NOMO-1 treated with dmso at 0.1 percent for 144 hours (cell line): ENCODE results near the gene OPRL1.
A peak's percentile ranks its signal among the peaks of the same experiment; 100 is the strongest.

Experiments used
- DNase-seq: peaks from one replicate; lab custom pipeline; 2025; ENCODE audit not compliant: unreplicated experiment; lab: John Stamatoyannopoulos, UW

OPRL1 gene

DNA sequence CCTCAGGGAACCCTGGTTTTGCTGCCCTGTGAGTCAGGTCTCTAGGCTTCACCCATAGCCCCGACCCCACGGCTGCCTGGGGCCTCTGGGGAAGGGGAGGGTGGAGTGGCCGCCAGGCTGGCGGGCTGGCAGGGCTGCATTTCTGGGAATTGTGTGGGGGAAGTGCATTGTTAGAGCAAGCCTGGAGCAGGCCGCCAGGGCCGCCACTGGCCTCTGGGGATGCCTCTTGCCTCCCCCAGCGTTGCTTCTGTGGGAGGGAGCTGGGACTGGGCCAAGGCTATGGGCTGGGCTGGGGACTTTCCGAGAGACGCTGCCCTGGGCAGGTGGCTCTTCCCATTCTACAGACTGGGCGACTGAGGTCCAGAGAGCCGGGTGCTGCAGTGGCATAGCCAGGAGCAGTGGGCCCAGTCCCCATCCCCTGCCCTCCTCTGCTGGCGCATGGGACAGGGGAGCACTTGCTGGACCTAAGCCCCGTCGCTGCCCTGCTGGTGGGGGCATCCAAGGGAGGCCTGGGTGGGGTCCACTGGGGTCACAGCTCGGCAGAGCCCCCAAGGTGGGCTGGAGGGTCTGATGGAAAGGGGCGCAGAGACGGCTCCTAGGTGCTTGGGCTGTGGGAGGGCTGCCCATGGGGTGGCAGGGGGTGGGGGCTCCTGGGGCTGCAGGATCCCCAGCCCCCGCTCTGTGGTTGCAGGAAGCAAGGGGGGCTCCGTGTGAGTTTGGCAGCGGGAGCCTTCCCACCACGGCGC, 23.8 kb upstream of the OPRL1 start:
- DNase-seq = no peak

DNA sequence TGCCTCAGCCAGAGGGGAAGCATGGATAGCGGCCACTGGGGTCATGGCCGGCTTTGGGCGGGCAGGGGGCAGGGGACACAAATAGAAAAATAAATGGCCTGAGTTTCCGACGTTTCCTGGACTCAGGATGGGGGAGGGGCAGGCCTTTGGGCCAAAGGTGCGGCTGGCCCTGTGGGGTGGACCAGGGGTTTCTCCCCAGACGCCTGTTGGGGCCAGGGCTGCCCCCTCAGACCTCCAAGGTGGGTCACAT, 23.3 kb upstream of the OPRL1 start:
- DNase-seq = no peak

DNA sequence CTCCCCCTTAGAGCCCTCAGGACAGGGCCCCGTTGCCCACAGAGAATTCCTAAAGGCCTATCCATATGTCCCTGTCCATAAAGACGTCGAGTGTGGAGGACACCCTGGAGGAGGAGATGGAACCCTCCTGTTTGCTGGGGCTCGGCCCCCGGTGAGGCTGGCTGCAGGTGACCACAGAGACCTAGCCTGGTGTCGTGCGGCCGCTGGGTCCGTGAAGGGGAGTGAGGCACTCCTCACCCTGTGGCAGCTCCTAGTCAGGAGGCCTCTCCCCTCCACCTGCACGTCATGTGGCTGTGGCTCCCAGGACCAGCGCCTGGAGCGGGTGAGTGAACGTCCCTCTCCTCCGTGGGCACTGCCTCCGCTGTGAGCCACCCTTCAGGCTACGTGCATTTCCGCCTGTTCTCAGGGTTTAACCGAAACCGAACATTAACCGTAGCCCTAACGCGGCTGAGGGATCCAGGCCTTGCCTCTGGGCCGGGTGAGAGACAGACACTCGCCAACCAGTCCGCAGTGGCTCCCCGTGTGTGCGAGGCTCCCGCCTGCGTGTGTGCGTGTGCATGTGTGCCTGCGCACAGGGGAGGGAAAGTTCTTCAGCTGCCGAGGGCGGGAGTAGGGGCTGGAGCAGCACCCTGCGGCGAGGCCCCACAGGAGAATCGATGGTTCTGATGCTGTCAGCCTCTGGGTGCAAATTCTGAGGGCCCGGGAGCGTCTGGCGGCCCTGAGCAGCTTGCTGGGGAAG, 22.8 kb upstream of the OPRL1 start:
- DNase-seq = no peak

DNA sequence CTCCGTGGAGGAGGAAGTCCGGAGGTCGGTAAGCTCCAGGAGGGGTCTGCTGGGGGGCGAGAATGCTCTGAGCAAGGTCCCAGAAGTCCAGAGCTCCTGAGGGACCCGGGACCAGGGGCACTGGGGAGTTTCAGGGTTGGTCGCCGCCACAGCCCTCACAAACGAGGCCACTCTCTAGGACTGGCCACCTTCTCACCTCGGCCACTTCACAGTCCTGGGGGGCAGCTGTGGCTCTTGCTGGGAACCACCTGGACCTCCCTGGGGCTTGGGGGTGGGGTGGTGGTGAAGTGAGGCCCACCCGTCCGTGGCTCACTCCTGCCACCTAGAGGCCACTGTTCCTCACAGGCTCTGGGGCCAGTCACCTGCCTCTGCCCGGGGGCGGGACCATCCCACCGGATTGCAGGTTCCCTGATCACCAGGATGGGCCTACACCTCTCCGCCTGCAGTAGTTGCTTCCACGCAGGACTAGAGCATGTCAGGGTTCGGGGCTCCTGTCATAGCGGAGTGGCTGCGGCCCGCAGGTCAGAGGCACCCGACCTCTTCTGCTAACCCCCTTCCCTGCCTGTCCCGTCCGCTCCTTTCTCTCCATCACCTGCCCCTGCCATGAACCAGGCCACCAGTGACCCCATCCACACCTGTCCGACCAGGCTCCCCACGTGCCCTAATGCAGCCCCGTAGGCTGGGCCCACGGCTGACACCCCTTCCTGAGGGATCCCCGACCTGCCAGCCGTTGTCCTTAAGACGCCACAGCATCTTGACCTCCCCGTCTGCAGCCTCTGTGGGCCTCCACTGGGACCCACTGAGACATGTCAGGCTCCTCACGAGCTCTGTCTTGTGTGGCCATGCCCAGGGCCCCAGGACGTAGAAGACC, 22.0 kb upstream of the OPRL1 start:
- DNase-seq = peak; percentile 48

DNA sequence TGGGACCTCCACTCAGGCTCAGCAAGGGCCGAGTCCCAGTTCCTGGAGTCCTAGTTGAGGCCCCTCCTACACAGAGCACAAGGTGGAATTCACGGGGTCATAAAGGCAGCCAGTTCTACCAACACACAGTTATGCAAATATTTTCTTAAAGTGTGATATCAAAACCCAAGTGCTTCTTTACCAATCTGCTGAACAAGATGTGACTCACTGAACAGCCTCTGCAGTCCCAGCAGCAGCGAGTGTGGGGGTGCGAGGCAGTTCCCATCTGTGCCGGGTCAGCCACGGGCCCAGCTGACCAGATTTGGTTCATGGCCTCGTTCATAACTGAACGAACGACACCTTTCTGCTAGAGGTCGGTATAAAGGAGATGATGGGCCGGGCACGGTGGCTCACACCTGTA, 21.3 kb upstream of the OPRL1 start:
- DNase-seq = no peak

DNA sequence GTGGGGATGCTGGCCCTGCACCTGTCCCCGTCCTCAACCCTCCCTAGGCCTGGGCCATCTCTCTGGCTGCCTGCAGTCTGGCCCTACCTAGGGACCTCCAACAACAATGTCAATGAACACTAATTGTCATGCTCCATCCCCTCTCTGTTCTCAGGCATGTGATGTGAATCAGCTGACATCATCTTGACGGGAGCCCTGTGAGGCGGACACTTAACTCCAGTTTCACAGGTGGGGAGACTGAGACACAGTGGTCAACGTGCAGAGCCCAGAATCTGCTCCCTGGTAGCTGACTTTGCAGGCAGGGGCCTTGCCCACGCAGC, 17.6 kb upstream of the OPRL1 start:
- DNase-seq = no peak

DNA sequence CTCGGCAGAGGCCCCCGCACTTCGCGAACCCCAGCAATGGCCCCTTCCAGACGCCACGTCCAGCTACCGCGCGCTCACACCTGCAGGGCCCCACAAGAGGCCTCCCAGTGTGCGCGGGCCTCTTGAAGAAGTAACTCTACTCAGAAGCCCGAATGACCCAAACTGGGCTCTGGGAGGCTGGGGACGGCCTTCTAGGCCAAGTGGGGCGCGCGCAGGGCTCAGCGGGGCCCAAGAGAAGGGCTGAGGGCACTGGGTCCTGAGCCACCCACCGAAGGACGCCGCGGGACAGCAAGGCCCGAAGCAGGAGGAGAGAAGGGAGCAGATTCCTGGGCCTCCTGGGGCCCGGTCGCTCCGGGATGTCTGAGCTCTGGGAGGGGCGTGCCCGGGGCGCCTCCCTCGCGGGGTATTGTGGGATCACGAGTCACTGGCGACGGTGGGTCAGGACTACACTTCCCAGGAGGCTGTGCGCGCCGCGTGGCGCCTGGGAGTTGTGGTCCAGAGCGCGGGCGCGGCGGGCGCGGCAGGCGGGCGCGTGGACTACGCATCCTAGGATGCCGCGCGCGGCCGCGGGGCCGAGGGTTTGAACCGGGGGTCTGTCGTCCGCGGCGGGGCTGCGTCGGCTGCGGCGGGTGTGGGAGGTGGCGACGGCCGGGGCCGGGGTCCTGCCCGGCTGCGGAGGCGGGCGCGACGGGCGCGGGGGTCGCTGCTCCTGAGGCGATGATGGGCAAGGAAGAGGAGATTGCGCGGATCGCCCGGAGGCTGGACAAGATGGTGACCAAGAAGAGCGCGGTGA, 17.1 kb upstream of the OPRL1 start, which contains the start of gene TCEA2:
TCEA2 (plus strand) TSS at position 603 of the 793 bp plus-strand sequence; CDS start at position 718, 115 bp downstream.
- DNase-seq = peak; percentile 88

DNA sequence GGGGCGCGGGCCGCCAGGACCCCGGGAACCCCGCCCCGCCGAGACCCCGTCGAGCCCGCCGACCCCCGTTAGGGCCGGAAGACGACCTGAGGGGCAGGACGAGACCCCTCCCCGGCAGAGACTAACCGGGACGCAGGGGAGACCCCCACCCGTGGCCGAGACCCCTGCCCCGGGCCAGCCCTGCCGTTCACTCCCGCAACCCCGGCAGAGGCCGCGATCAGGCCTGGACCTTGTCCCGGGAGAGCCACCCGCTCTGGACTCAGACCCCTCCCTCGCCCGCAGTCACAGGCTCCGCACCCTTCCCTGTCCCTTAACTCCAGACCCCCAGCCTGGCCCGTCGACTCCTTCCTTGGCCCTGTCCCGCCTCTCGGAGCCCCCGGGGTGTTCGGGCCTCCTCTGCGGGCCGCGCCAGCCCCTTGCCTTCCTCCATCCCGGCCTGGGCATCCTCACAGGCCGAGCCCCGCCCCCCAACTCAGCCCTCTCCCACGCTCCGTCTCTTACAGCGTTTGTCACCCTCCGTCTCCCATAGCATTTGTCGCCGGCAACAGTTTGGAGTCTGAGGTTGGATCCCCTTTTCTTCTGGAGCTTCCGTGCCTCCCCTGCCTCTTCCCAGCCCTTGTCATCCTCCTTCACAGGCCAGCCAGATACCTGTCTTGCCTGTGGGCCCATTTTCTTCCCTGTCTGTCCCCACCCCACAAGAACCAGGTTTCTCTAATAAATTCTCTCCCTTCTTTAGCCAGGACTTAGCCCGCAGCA, 16.3 kb upstream of the OPRL1 start:
- DNase-seq = no peak

DNA sequence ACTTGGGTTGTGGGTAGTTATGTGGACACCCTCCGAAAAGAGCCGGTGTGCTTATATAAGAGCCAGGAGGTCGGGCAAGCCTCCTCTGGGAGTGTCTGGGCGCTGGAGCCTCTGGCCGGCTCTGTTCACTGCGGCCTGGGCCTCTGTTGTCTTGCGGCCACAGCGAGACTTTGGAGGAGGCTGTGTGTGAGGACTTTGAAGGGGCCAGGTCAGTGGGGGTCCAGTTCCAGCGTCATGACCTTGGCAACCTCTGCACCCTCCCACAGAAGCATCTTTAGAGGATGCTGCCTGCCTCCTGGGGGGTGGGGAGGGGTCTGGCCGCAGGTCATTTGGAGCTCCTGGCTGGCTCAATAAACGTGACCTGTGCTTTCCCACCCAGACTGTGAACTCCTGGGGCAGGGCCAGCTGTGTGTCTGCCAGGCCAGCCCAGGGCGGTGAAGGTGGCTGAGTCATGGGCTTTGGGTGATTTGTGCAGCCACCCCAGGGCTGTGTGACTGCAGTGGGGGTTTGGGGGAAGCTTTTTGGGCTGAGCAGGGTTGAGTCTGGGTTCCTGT, 15.7 kb upstream of the OPRL1 start:
- no peak for DNase-seq

DNA sequence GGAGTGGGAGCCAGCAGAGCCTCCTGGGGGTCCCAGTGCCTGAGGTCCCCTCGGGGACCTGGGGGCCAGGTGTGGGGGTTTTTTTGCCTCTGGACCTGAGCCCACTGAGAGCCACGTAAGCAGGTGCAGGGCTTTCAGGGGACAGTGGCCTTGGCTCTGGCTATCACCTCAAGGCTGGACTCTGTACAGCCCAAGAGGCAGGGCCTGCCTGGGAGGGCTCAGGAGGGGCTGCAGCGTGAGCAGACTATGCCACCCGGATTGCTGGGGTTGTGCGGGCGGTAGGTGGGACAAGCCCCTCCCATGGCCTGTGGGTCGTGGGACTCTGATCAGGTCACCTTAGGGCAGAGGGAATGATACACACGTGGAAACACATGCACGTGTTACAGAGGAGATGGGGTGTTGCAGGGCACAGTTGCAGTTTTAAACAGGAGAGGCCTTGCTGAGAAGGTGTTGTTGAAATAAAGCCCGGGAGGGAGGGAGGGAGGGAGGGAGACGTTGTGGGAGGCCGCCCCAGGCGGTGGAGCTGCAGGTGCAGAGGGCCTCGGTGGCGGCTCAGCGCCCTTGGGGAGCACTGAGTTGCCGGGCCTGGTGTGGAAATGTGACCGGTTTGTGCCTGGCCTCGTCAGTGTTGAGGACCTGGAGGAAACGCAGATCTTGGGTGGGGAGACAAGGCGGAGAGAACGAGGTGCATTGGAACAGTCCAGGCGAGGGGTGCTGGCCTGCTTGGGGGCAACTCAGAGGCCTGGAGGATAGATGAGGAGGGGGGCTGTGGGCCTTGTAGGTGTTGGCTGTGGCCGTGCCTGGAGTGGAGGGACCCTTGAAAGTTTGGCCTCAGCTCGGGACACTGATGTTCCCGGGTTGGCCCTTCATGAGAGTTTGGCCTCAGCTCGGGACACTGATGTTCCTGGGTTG, 14.6 kb upstream of the OPRL1 start:
- DNase-seq = no peak

DNA sequence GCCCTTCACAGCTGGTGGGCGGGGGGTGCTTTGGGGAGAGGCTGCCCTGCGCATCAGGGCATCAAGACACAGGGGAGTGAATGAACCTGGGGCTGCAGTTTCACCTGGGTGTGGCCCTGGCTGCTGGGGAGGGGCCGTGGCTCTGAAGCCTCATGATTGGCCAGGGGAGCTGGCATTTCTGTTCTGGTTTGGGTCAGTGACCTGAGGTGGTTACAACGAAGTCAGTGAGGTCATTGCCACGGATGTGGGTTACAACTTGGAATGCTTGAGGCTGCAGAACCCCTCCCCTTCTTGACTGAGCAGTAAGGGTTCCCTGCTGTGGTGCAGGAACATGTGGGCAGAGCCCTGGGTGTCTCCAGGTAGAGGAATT, 13.9 kb upstream of the OPRL1 start:
- peak; percentile 45 for DNase-seq

DNA sequence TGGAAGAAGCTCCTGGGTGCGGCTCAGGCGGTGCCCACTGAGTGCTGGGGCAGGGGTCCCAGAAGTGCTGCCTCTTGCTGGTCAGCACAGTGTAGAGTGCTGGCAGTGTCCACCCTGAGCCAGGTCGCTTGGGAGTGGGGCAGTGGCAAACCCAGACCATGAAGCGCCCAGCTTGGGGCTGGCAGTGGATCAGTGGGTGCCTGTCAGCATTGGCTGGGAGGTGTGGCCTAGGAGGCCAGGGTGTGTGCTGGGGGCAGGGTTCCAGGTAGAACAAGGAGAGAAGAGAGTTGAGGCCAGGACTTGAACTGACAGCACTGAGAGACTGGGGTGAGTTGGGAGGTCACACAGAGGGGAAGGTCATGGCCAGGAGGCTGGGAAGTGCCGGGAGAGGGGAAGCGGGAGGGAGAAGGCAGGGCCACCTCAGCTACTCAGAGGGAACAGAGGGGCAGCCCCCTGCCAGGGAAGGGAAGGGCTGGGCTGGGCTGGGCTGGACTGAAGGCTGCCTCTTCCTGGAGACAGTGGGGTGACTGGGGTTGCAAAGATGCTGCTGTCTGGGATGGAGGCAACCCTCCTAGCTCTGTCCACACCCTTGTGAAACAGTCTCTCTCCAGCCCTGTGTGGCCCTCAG, 12.8 kb upstream of the OPRL1 start:
- no peak for DNase-seq

DNA sequence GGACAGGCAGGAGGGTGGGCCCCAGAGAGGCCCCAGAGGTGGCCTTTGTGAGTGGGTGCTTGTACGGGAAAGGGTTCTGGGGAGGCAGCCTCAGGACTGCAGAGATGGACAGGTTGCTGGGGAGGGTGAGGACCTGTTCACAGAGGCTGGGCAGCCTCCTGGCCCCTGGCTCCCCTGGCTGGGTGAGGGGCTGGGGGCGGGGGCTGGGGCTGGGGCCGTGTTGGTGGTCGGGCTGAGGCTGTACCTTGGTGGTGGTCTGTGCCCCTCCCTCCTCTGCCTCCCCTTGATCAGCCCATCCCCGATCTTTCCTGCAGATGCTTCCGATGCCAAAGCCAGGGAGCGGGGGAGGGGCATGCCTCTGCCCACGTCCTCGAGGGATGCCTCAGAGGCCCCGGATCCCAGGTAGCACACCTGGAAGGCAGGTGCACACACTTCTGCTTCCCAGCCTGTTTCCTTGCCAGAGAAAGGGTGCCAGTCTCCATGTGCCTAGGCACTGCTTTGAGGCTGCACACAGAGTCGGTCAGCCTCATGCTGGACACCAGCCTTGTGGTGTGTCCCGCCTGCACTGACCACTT, 12.1 kb upstream of the OPRL1 start:
- no peak for DNase-seq

DNA sequence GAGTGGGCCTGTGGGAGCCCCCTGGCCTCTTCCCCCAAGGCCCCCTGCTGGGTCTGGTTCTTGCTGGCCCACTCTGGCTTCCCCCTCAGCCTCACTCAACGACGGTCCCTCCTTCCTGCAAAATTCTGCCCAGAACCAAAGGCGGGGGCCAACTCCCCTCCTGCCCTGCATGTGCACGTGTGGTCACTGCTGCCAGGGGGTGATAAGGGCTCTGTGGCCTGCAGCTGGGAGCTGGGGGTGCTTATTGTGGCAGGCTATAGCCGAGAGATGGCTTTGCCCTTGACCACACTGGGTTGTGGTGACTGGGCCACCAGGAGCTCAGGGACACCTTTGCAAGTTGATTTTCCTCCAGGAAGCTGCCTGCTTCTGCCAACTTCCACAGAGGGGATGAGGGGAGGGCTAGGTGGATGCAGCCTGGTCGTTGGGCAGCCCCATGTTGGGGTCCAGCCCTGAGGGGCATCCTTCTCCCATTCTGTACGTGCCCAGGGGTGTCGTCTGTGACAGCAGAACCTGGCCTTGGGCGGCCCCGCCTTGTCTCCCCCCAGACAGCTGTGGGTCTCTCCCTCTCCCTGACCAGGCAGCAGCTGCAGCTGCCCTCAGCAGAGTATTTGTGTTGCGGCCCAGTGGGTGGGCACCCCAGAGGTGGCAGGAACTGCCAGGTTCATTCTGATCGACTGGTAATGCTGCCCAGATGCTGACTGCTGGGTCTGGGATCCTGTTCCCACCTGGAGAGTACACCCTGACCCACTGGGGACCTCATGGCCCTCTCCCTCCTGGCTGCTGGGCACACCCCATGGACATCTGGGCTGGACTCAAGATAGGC, 11.3 kb upstream of the OPRL1 start:
- DNase-seq = no peak

DNA sequence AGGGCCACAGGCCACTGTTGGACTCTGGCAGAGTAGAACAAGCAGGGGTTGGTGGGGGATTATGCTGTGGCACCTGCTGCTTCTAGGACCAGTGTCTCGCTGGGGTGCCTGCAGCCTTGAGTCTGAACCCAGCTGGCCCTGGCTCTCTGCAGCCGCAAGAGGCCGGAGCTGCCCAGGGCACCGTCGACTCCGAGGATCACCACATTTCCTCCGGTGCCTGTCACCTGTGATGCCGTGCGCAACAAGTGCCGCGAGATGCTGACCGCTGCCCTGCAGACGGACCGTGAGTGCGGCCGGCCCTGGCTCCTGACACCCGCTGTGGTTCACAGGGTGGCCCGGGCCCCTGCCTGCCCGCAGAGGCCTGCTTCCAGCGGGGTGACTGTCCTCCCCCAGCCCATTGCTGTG, 10.7 kb upstream of the OPRL1 start:
- no peak for DNase-seq

DNA sequence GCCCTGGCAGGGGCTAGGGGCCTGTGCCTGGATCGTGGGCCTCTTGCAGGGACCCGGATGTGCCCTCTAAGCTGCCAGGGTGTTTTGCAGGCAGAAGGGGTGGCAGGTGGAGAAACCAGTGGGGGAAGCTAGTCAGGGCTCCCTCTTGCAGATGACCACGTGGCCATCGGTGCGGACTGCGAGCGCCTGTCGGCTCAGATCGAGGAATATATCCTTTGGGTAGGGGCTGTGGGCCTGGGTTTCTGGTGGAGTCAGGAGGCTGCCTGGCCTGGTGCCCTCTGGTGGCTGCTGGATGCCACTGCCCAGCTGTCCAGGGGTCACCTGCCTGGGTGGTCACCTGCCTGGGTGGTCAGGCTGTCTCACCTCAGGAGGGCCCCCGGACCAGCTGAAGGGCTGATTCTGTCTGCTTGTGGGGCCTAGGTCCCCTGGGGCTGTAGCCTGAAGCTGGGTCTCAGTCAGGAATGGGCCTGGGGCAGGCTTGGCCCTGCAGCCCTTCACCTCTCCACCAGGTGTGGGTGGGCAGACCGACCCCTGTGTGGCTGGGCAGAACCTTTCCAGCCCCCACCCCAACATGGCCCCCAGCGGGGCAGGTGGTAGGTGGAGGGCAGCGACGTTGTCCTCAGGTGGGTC, 10.2 kb upstream of the OPRL1 start:
- no peak for DNase-seq
